DND-41 (cell line): ENCODE data around the gene FBXO41.
A peak's percentile ranks its signal among the peaks of the same experiment; 100 is the strongest.

Experiments used
- ATAC-seq: fragments of 200-7000 bp; cut with Tn5 transposase; 3 replicates; pipeline ENCODE4 v1.9.1; 2021; ENCODE audit warnings: low read depth; ENCODE audit not compliant: insufficient read depth
- DNase-seq: peaks from one replicate; pipeline ENCODE4 v3.0.0-alpha.2; 2020
- H2AFZ ChIP-seq: 2 replicates; pipeline ENCODE4 v1.6.0; 2012; ENCODE audit warnings: low read depth, low read length
- H3K27ac ChIP-seq: 2 replicates; pipeline ENCODE4 v1.5.1; 2012; ENCODE audit warnings: low read length, inconsistent platforms
- H3K27me3 ChIP-seq: fragments of 200-600 bp; sonication (generic); 2 replicates; pipeline ENCODE4 v1.6.0; 2012; ENCODE audit warnings: low read length, mild to moderate bottlenecking, inconsistent platforms; ENCODE audit not compliant: insufficient read depth, poor library complexity
- H3K36me3 ChIP-seq: 2 replicates; pipeline ENCODE4 v1.5.1; 2012; ENCODE audit warnings: low read length, inconsistent platforms; ENCODE audit not compliant: insufficient read depth
- H3K4me1 ChIP-seq: 2 replicates; pipeline ENCODE4 v1.5.1; 2012; ENCODE audit warnings: mild to moderate bottlenecking, low read length; ENCODE audit not compliant: insufficient read depth
- H3K4me2 ChIP-seq: 2 replicates; pipeline ENCODE4 v1.6.0; 2012; ENCODE audit warnings: mild to moderate bottlenecking, moderate library complexity, low read length, inconsistent platforms; ENCODE audit not compliant: insufficient read depth
- H3K4me3 ChIP-seq, 2 experiments: fragments of 200-600 bp in 1 of 2; shearing (Covaris generic) in 1 of 2; 2 replicates each; pipeline ENCODE4 v1.5.1; 2012 to 2016; ENCODE audit warnings: inconsistent platforms in 2 of 2, low read length in 2 of 2, mild to moderate bottlenecking in 2 of 2, low read depth in 1 of 2, moderate library complexity in 1 of 2
- H3K79me2 ChIP-seq: 2 replicates; pipeline ENCODE4 v1.6.0; 2012; ENCODE audit warnings: low read length, inconsistent platforms; ENCODE audit not compliant: insufficient read depth
- H3K9ac ChIP-seq: 2 replicates; pipeline ENCODE4 v1.6.0; 2012; ENCODE audit warnings: low read depth, mild to moderate bottlenecking, inconsistent platforms, low read length, moderate library complexity
- H3K9me3 ChIP-seq: 2 replicates; pipeline ENCODE4 v1.5.1; 2012; ENCODE audit warnings: low read length, moderate library complexity, mild to moderate bottlenecking, inconsistent platforms; ENCODE audit not compliant: insufficient read depth, severe bottlenecking
- H4K20me1 ChIP-seq: 2 replicates; pipeline ENCODE4 v1.6.0; 2012; ENCODE audit warnings: low read length; ENCODE audit not compliant: insufficient read depth
- EZH2 ChIP-seq: IDR thresholded peaks from 3 replicates; pipeline ENCODE4 v1.6.1; 2012; ENCODE audit warnings: borderline replicate concordance, low read depth, mild to moderate bottlenecking, moderate library complexity, low read length, inconsistent platforms; ENCODE audit not compliant: severe bottlenecking
- TF ChIP-seq, protein P1 (sequence below): IDR thresholded peaks from 2 replicates; pipeline ENCODE4 v1.5.1; 2012; ENCODE audit warnings: borderline replicate concordance, low read length, moderate library complexity, mild to moderate bottlenecking; ENCODE audit not compliant: poor library complexity, severe bottlenecking; ENCODE audit errors: extremely low read depth

The FBXO41 gene

DNA sequence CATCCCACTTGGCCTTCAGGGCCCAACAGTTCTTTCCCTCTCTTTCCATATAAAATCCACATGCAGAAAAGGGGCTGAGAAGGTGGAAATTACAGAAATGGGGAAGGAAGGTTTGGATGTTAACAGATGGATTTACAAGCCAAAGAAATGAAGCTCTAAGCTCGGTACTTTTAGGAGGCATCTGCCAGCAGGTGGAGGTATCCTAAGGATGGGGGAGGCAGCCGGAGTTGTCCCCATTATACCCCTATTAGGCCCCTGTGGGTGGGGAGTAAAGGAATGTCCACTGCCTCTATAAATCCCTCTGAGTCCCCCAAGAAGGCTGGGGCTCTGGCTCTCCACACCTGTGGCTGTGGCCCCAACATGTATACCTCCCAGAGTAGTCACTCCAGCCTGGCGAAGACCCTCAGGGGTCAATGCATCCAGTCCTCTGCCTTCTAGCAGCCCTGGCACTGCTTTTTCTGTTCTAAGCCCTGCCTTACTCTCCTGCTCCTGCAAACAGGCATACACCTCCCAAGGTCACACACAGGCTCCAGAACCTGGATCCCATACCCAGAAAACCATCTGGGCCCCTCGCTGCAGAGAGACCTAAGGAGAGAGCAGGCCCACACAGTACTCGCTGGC lies 1.2 kb downstream of the FBXO41 start:
- Histone ChIP-seq H2AFZ (no peak overlapping the region), H3K9ac (peak overlapping the region; percentile 86), H3K79me2 (peaks cover 60% of the 10 kb centered on the region), H4K20me1 (peaks cover 36% of the 10 kb centered on the region), H3K9me3 (no peaks in the 10 kb centered on the region), H3K27ac (peak overlapping the region; percentile 82), H3K27me3 (no peaks in the 10 kb centered on the region), H3K36me3 (peaks cover 27% of the 10 kb centered on the region), H3K4me2 (peak overlapping the region; percentile 89), H3K4me1 (peaks cover 40% of the 10 kb centered on the region), H3K4me3 (peak overlapping the region; percentile 68 to 70; a peak in 3 of 4 replicates)
- DNase-seq = no peak
- ATAC-seq = no peak
- TF ChIP-seq EZH2 = no peak
- TF ChIP-seq, protein P1, sequence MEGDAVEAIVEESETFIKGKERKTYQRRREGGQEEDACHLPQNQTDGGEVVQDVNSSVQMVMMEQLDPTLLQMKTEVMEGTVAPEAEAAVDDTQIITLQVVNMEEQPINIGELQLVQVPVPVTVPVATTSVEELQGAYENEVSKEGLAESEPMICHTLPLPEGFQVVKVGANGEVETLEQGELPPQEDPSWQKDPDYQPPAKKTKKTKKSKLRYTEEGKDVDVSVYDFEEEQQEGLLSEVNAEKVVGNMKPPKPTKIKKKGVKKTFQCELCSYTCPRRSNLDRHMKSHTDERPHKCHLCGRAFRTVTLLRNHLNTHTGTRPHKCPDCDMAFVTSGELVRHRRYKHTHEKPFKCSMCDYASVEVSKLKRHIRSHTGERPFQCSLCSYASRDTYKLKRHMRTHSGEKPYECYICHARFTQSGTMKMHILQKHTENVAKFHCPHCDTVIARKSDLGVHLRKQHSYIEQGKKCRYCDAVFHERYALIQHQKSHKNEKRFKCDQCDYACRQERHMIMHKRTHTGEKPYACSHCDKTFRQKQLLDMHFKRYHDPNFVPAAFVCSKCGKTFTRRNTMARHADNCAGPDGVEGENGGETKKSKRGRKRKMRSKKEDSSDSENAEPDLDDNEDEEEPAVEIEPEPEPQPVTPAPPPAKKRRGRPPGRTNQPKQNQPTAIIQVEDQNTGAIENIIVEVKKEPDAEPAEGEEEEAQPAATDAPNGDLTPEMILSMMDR = peak; percentile 8

DNA sequence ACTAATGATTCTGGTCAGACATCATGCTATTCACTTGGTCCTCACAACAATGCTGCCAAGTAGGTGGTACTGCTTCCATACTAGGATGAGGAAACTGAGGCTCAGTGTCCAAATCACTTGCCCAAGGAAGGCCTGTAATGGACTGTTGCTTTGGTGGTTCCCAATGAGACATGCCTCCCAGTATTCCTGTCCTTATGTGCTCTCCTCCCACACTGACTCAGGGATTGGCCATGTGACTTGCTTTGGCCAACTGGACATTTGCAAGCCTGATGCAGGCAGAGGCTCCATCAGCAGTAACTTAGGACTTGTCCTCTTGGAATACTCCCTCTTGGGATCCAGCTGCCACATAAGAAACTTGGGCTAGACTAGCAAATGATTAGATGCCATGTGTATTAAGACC lies 3.0 kb downstream of the FBXO41 start:
- H3K9me3 ChIP-seq = no peaks in the 10 kb centered on the region
- H4K20me1 ChIP-seq = peaks cover 50% of the 10 kb centered on the region
- TF ChIP-seq, protein P1 = no peak
- no peak for TF ChIP-seq EZH2
- ATAC-seq = no peak
- peak overlapping the region; percentile 11; the same call in 1 of the 2 replicates for H3K4me2 ChIP-seq
- H3K4me1 ChIP-seq = peaks cover 40% of the 10 kb centered on the region
- peaks cover 78% of the 10 kb centered on the region for H3K79me2 ChIP-seq
- H3K9ac ChIP-seq = no peak overlapping the region
- H3K27ac ChIP-seq = no peak overlapping the region
- no peak overlapping the region for H3K4me3 ChIP-seq
- no peak for DNase-seq
- peaks cover 40% of the 10 kb centered on the region for H3K36me3 ChIP-seq
- no peak overlapping the region for H2AFZ ChIP-seq
- H3K27me3 ChIP-seq = no peaks in the 10 kb centered on the region

DNA sequence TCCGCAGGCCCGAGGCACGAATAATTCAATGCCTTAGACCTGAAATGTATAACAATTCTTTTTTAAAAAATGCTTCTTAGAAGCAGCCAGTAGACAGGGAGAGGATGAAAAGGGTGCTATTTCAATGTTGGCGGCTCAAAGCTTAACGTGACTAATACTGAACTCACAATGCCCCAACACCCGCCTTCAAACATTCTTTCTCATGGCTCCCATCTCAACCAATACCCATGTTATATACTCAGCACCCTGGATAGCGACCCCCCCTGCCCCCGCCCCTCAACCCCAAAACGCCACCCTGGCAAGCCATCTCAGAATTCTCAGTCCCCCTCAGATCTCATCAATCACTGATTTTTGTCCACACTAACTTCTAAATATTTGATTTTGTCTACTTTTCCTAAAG lies 4.4 kb downstream of the FBXO41 start:
- DNase-seq (peak; percentile 31), ATAC-seq (no peak)
- peaks cover 50% of the 10 kb centered on the region for H4K20me1 ChIP-seq
- H3K4me1 ChIP-seq = peaks cover 28% of the 10 kb centered on the region
- H3K79me2 ChIP-seq = peaks cover 86% of the 10 kb centered on the region
- no peaks in the 10 kb centered on the region for H3K9me3 ChIP-seq
- no peaks in the 10 kb centered on the region for H3K27me3 ChIP-seq
- H3K4me2 ChIP-seq = no peak overlapping the region
- H2AFZ ChIP-seq = no peak overlapping the region
- H3K9ac ChIP-seq = no peak overlapping the region
- TF ChIP-seq, protein P1 = no peak
- no peak for TF ChIP-seq EZH2
- no peak overlapping the region for H3K4me3 ChIP-seq
- H3K27ac ChIP-seq = no peak overlapping the region
- H3K36me3 ChIP-seq = peaks cover 40% of the 10 kb centered on the region
